Psoas muscle (tissue), 8 donors: ENCODE data around the gene HECW1. TPM values are rescaled to one million over a fixed set of nuclear protein-coding genes. Genes with fewer than 3 reads are reported as not detected.

ENCODE experiments used
- ATAC-seq, 4 donors: fragments of 200-7000 bp; cut with Tn5 transposase; one replicate each; pipeline ENCODE4 v1.9.1; 2020; ENCODE audit warnings: moderate library complexity in 3 of 4, mild to moderate bottlenecking in 2 of 4
- DNase-seq, 2 donors: peaks; one replicate each; pipeline ENCODE4 v3.0.0-alpha.2; 2020
- H3K27ac ChIP-seq: fragments of 200-600 bp; one replicate; pipeline ENCODE4 v1.8.0; 2022
- H3K27me3 ChIP-seq, 3 donors: fragments of 200-600 bp in 1 of 3; one replicate each; pipeline versions ENCODE4 v1.6.1 to v1.8.0; 2013 to 2022; ENCODE audit warnings: low read length in 2 of 3, mild to moderate bottlenecking in 2 of 3, moderate library complexity in 1 of 3; ENCODE audit not compliant: insufficient read depth in 3 of 3
- H3K36me3 ChIP-seq, 2 donors: fragments of 200-600 bp in 1 of 2; one replicate each; pipeline versions ENCODE4 v1.6.1 to v1.8.0; 2013 to 2022; ENCODE audit warnings: low read depth in 1 of 2, mild to moderate bottlenecking in 1 of 2, moderate library complexity in 1 of 2; ENCODE audit not compliant: insufficient read depth in 1 of 2
- H3K4me1 ChIP-seq: fragments of 200-600 bp; one replicate; pipeline ENCODE4 v1.8.0; 2022
- H3K4me3 ChIP-seq: fragments of 200-600 bp; one replicate; pipeline ENCODE4 v1.8.0; 2022; ENCODE audit warnings: mild to moderate bottlenecking
- H3K9me3 ChIP-seq: fragments of 200-600 bp; one replicate; pipeline ENCODE4 v1.8.0; 2022
- WGBS, 3 donors: extraction: QIAGEN DNeasy Blood & Tissue Kit; methylation state at CpG; one replicate each; pipeline versions ENCODE4 v1.1.6 to v1.1.7; 2013; 5-methylcytosine and 5-hydroxymethylcytosine counted together
- intact Hi-C, 2 donors: fragments of 100-400 bp; cut with DNase I; formaldehyde crosslinking; loops; one replicate each; pipeline versions ENCODE4 v1.11.0 to v1.14.2; 2022
- polyA plus RNA-seq, 3 donors: library from polyadenylated mRNA; stranded (reverse); fragments of 200-250 nt; gene quantifications; one replicate each; pipeline ENCODE4 v1.2.3, GENCODE V29; 2013
- total RNA-seq, 4 donors: library from RNA; stranded (reverse); fragmentation: NEBNext Ultra II Directional in 2 of 4; extraction: Animal tissue kit (Norgen Biotek cat#: 25700) in 2 of 4; gene quantifications; one replicate each; pipeline versions ENCODE4 v1.2.1 to v1.2.4, GENCODE V29; 2021 to 2023
- TF ChIP-seq, protein P1 (sequence below): fragments of 200-600 bp; IDR thresholded peaks from one replicate; pipeline ENCODE4 v1.8.0; 2022; ENCODE audit warnings: antibody characterized with exemption
- donor health status: healthy with polysubstance abuse.
- donor health status: DM: no; HTN: no; CAD: no; lungs with moderate emphysema.
- donor health status: Bipolar disorder and iron deficiency.
- donor health status: healthy.
- donor health status: DM: yes; HTN: yes; CAD: no.
- donor health status: DM: no; HTN: no; CAD: no.
- donor health status: DM: no; HTN: no; CAD: no.
- donor health status: DM: yes; HTN: yes; CAD: no.

Gene HECW1
- total and polyA plus RNA-seq, 7 donors, result 0.07 to 2.8 (median 1.0) TPM

DNA sequence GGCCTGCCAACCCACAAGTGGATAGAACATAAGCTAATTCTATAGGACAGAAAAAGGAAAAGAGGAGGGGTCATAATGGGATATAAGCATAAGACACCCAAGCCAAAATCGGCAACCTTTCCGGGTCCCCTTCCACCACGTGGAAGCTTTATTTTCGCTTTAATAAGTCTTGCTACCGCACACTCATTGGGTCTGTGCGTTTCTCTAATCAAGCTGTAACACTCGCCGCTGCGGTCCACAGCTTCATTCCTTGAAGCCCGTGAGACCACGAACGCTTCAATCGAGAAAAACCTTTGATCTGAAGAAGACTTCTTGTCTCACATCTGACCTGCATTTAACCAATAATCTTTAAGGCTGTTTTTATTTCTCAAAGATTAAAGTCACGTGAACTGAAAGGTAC lies 35.8 kb upstream of the HECW1 start:
- 85 to 90% (median 86%) methylated on average over 14 of the region's 14 CpGs for WGBS, 3 donors
- Histone ChIP-seq H3K4me3 (no peak overlapping the region), H3K27ac (no peak overlapping the region), H3K4me1 (no peaks in the 10 kb centered on the region), H3K27me3 (peaks cover 0 to 8% (median 7%) of the 10 kb centered on the region in 3 donors), H3K36me3 (no peaks in the 10 kb centered on the region), H3K9me3 (no peaks in the 10 kb centered on the region)
- ATAC-seq (no peak), DNase-seq (no peak)
- intact Hi-C loops, result no loop called here
- TF ChIP-seq, protein P1, sequence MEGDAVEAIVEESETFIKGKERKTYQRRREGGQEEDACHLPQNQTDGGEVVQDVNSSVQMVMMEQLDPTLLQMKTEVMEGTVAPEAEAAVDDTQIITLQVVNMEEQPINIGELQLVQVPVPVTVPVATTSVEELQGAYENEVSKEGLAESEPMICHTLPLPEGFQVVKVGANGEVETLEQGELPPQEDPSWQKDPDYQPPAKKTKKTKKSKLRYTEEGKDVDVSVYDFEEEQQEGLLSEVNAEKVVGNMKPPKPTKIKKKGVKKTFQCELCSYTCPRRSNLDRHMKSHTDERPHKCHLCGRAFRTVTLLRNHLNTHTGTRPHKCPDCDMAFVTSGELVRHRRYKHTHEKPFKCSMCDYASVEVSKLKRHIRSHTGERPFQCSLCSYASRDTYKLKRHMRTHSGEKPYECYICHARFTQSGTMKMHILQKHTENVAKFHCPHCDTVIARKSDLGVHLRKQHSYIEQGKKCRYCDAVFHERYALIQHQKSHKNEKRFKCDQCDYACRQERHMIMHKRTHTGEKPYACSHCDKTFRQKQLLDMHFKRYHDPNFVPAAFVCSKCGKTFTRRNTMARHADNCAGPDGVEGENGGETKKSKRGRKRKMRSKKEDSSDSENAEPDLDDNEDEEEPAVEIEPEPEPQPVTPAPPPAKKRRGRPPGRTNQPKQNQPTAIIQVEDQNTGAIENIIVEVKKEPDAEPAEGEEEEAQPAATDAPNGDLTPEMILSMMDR, result no peak

- TF ChIP-seq, protein P1, result no peak
- DNase-seq (no peak), ATAC-seq (no peak)
- Histone ChIP-seq H3K9me3 (no peaks in the 10 kb centered on the region), H3K36me3 (no peaks in the 10 kb centered on the region), H3K4me3 (no peak overlapping the region), H3K27me3 (peaks cover 0 to 8% (median 7%) of the 10 kb centered on the region in 3 donors), H3K4me1 (no peaks in the 10 kb centered on the region), H3K27ac (no peak overlapping the region)
- intact Hi-C loops, result no loop called here
- WGBS, 3 donors, result 44 to 56% (median 56%) methylated on average over 9 of the region's 9 CpGs
These were observed 35.2 kb upstream of the HECW1 start for GRCh38 chr7:43077285-43077684.

DNA sequence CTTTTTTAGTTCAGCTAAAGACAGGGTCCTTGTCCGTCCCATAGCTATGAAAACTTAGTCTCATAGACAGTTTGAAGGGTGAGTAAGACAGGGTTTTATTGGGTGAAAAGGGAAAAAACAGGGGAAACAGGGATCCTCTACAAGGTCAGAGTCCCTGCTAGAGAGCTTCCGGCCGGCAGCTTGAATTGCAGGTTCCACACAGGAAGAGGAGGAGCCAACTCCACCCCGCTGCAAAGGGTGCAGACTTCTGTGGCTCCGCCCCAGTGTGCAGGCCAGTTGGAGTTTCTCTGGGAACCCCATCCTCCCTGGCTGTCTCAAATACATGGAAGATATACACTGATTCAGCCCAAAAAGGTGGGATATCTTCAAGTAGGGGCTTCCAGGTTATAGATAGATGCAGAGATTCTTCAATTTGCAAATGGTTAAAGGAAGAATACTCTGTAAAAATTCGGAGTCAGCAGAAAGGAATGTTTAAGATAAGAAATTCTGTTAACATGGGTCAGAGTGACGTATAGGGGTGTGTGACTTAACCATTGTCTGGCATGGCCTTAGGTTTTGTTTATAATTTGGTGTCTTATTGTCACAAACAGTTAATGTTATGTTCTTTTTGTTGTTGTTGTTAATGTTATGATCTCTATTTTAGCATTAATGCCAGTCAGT lies 34.6 kb upstream of the HECW1 start:
- Histone ChIP-seq H3K4me1 (no peaks in the 10 kb centered on the region), H3K36me3 (no peaks in the 10 kb centered on the region), H3K27me3 (peaks cover 0 to 8% (median 7%) of the 10 kb centered on the region in 3 donors), H3K9me3 (no peaks in the 10 kb centered on the region), H3K27ac (no peak overlapping the region), H3K4me3 (no peak overlapping the region)
- ATAC-seq (no peak), DNase-seq (no peak)
- TF ChIP-seq, protein P1, result no peak
- WGBS, 3 donors, result 59 to 66% (median 64%) methylated on average over 7 of the region's 7 CpGs
- intact Hi-C loops, result no loop called here

DNA sequence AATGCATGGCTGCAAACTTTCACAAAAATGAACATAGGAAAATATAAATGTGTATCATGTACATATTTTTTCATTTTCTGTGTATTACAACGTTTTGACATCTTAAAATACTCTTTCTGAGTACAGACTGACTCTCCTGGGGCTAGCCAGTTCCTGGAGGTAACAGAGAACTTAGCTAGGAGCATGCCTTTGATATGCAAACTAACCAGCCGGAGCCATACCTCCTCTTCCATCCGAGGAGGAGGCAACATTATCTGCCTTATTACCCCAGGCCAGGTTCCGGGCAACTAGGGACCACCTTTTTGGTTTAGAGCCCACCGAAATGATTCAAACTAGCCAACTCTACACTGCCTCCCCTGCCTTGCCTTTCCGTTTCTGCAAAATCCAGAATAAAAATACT lies 33.7 kb upstream of the HECW1 start:
- ATAC-seq (no peak), DNase-seq (no peak)
- no peaks in the 10 kb centered on the region for H3K4me1 ChIP-seq
- no peak overlapping the region for H3K27ac ChIP-seq
- TF ChIP-seq, protein P1, result no peak
- H3K27me3 ChIP-seq, result peaks cover 0 to 8% (median 7%) of the 10 kb centered on the region in 3 donors
- H3K4me3 ChIP-seq, result no peak overlapping the region
- 59 to 63% (median 62%) methylated on average over 6 of the region's 6 CpGs for WGBS, 3 donors
- intact Hi-C loops, result no loop called here
- H3K9me3 ChIP-seq, result no peaks in the 10 kb centered on the region
- H3K36me3 ChIP-seq, result no peaks in the 10 kb centered on the region

GRCh38 chr7:43081603-43082002 lies 30.8 kb upstream of the HECW1 start:
- no peak for ATAC-seq
- Histone ChIP-seq H3K36me3 (no peaks in the 10 kb centered on the region), H3K27me3 (peaks cover 0 to 8% (median 7%) of the 10 kb centered on the region in 3 donors), H3K4me1 (no peaks in the 10 kb centered on the region), H3K4me3 (no peak overlapping the region), H3K9me3 (no peaks in the 10 kb centered on the region), H3K27ac (no peak overlapping the region)
- 77 to 84% (median 83%) methylated on average over 4 of the region's 4 CpGs for WGBS, 3 donors
- TF ChIP-seq, protein P1, result no peak
- no peak for DNase-seq
- intact Hi-C loops, result no loop called here
